ENCODE results near the gene IQSEC2. TPM values are rescaled to one million over a fixed set of nuclear protein-coding genes. Genes with fewer than 3 reads are reported as not detected.
A peak's percentile ranks its signal among the peaks of the same experiment; 100 is the strongest.

The IQSEC2 gene
- polyA plus RNA-seq, 3 donors = 6.5 to 31.2 (median 6.9) TPM

DNA sequence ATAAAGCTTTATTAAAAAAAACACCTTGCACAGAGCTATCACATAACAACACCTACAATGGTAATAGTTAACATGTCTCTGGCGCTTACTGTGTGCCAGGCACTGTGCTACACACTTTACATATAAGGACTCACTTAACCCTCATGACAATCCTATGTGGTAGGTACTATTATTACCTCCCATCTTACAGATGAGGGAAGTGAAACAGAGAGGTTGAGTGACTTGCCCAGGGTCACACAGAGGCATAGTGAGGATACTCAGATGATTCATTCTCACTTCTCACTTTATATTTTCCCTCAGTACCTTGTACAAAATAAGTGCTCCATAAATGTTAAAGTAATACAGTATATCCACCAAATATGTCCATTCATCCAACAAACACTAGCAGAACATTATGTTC, 43.4 kb upstream of the IQSEC2 start:
- Histone ChIP-seq H3K27ac (ENCODE audit: low read depth in 1 of 2, low read length in 2 of 2) (no peak overlapping the region), H3K4me2 (replicated peaks; ENCODE audit: extremely low read depth, low read length, poor library complexity, severe bottlenecking) (no peak overlapping the region), H3K4me1 (ENCODE audit: control insufficient read depth in 1 of 2, insufficient read depth in 2 of 2, low read length in 2 of 2) (peaks cover 0 to 11% of the 10 kb centered on the region in 2 donors), H3K4me3 (replicated peaks in 1 of 3; ENCODE audit: low read depth in 2 of 3, low read length in 3 of 3) (no peak overlapping the region), H3K27me3 (ENCODE audit: control insufficient read depth in 2 of 2, insufficient read depth in 2 of 2, low read length in 2 of 2) (peaks cover 51 to 60% of the 10 kb centered on the region in 2 donors), H3K79me2 (ENCODE audit: insufficient read depth, low read length) (no peaks in the 10 kb centered on the region), H4K20me1 (ENCODE audit: insufficient read depth, low read length) (no peaks in the 10 kb centered on the region), H3K36me3 (replicated peaks in 1 of 2; ENCODE audit: control insufficient read depth in 1 of 2, insufficient read depth in 2 of 2, low read length in 2 of 2) (no peaks in the 10 kb centered on the region), H3K9me3 (replicated peaks in 1 of 2; ENCODE audit: control insufficient read depth in 1 of 2, insufficient read depth in 1 of 2, low read length in 2 of 2) (peaks cover 0 to 16% of the 10 kb centered on the region in 2 donors), H2AFZ (ENCODE audit: insufficient read depth, low read depth, low read length, poor library complexity, severe bottlenecking) (no peak overlapping the region), H3K9ac (ENCODE audit: insufficient read depth, low read length, poor library complexity, severe bottlenecking) (no peak overlapping the region)
- Mint-ChIP-seq H3K4me3 (no peak overlapping the region), H3K36me3 (peaks cover 3 to 8% of the 10 kb centered on the region in 2 donors), H3K27ac (no peak overlapping the region), H3K4me1 (peaks cover 12% of the 10 kb centered on the region), H3K27me3 (ENCODE audit: low read depth in 3 of 3) (peaks cover 38 to 77% (median 65%) of the 10 kb centered on the region in 3 donors), H3K9me3 (peaks cover 0 to 15% (median 7%) of the 10 kb centered on the region in 7 donors)
- DNase-seq = peak in 1 of 3 donors; percentile 13
- WGBS (ENCODE audit: insufficient coverage) = no CpG with 5 or more reads among the region's 1 CpG
- TF ChIP-seq CTCF (IDR thresholded peaks at IDR 0.05) = no peak
- intact Hi-C loops (cut with micrococcal nuclease) = loop anchor here in 1 of 2 donors (5.0 kb wide), 1 partner anchor 52 kb away; no protein-coding TSS in a partner anchor

DNA sequence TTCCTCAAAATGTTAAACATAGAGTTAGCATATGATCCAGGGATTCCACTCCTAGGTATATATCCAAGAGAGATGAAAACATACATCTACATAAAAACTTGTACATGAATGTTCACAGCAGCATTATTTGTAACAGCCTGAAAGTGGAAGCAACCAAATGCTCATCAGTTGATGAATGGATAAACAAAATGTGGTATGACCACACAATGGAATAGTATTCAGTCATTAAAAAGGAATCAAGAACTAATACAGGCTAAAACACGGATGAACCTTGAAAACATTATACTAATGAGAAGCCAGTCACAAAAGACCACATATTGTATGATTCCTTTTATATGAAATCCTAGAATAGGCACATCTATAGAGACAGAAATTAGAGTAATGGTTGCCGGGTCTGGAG, 42.7 kb upstream of the IQSEC2 start:
- TF ChIP-seq CTCF (IDR thresholded peaks at IDR 0.05) = no peak
- Mint-ChIP-seq H3K27ac (no peak overlapping the region), H3K4me1 (peaks cover 19% of the 10 kb centered on the region), H3K4me3 (no peak overlapping the region), H3K27me3 (ENCODE audit: low read depth in 3 of 3) (peaks cover 39 to 82% (median 68%) of the 10 kb centered on the region in 3 donors), H3K36me3 (peaks cover 3 to 8% of the 10 kb centered on the region in 2 donors), H3K9me3 (peaks cover 0 to 17% (median 7%) of the 10 kb centered on the region in 7 donors)
- DNase-seq = no peak
- no peak overlapping the region for H3K4me2 ChIP-seq (replicated peaks; ENCODE audit: extremely low read depth, low read length, poor library complexity, severe bottlenecking)
- no peak overlapping the region for H2AFZ ChIP-seq (ENCODE audit: insufficient read depth, low read depth, low read length, poor library complexity, severe bottlenecking)
- no peak overlapping the region for H3K27ac ChIP-seq (ENCODE audit: low read depth in 1 of 2, low read length in 2 of 2)
- no CpG with 5 or more reads among the region's 2 CpGs for WGBS (ENCODE audit: insufficient coverage)
- no peaks in the 10 kb centered on the region for H3K36me3 ChIP-seq (replicated peaks in 1 of 2; ENCODE audit: control insufficient read depth in 1 of 2, insufficient read depth in 2 of 2, low read length in 2 of 2)
- H3K4me3 ChIP-seq (replicated peaks in 1 of 3; ENCODE audit: low read depth in 2 of 3, low read length in 3 of 3) = no peak overlapping the region
- H3K9me3 ChIP-seq (replicated peaks in 1 of 2; ENCODE audit: control insufficient read depth in 1 of 2, insufficient read depth in 1 of 2, low read length in 2 of 2) = peaks cover 0 to 16% of the 10 kb centered on the region in 2 donors
- no peaks in the 10 kb centered on the region for H3K79me2 ChIP-seq (ENCODE audit: insufficient read depth, low read length)
- H3K4me1 ChIP-seq (ENCODE audit: control insufficient read depth in 1 of 2, insufficient read depth in 2 of 2, low read length in 2 of 2) = peaks cover 3 to 18% of the 10 kb centered on the region in 2 donors
- no peak overlapping the region for H3K9ac ChIP-seq (ENCODE audit: insufficient read depth, low read length, poor library complexity, severe bottlenecking)
- intact Hi-C loops (cut with micrococcal nuclease) = loop anchor here in 1 of 2 donors (5.0 kb wide), 1 partner anchor 53 kb away; no protein-coding TSS in a partner anchor
- no peaks in the 10 kb centered on the region for H4K20me1 ChIP-seq (ENCODE audit: insufficient read depth, low read length)
- peaks cover 51 to 67% of the 10 kb centered on the region in 2 donors for H3K27me3 ChIP-seq (ENCODE audit: control insufficient read depth in 2 of 2, insufficient read depth in 2 of 2, low read length in 2 of 2)

All from CD14-positive monocyte (primary cell).